Measurements from ENCODE around the gene KIF5C.
A peak's percentile ranks its signal among the peaks of the same experiment; 100 is the strongest.

The KIF5C gene

GRCh38 chr2:149021271-149021719 is 146.3 kb downstream of the KIF5C start:
- no peak for DNase-seq

- DNase-seq, result no peak
Measured at GRCh38 chr2:149021761-149022160, 146.7 kb downstream of the KIF5C start.

- DNase-seq, result no peak
Measured at GRCh38 chr2:149023091-149023490, 148.1 kb downstream of the KIF5C start.

DNA sequence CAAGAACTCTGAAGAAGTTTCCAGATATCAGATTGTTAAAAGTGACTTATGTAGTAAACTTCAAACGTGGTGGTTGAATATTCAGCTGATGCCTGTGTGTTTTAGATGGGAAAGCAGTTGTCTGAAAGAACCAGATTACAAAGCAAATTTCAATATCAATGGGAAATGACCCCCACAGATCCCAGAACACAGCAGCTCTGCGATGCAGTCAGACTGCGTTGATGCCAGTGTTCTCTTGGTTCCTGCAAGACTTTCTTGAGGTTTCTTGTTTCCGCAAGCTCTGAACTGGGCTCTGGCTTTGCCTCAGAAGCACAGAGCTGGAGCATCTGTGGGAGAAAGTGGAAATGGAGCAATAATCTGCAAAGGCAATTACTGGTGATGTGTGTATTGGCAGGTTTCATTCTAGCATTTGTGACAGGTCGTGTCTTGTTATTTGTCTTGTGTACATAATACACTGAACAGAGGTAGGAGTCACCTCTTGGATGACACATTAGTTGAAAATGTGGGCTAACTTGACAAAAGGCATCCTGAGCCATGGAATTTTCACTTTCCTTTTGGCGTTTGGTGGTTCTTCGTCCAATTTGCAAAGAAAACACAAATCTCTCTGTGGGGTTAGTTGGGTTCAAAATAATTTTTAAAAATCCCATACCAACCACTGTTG is 152.7 kb downstream of the KIF5C start:
- no peak for DNase-seq

- DNase-seq, result no peak
Measured at GRCh38 chr2:149028377-149028776, 153.3 kb downstream of the KIF5C start.

- no peak for DNase-seq
Measured at GRCh38 chr2:149028891-149029290, 153.9 kb downstream of the KIF5C start.

- no peak for DNase-seq
Measured at GRCh38 chr2:149029307-149029965, 154.4 kb downstream of the KIF5C start.

DNA sequence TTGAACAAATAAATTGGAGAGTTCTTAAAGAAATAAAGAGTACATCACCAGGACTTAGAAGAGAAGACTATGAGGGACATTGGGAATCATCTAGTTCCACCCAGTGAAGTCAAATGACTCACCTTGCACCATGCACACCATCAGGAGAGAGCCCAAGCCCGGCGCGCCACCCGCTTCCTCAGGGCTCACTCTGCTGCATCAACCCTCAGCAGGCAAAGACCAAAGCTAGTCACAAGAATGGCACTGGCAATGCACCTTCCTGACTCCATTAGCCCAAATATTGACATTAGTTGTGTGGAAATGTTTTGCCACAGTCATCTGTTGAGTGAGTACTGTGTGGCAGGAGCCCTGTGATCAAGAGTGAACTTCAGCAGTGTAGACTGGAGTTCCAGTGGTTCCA is 156.4 kb downstream of the KIF5C start:
- DNase-seq, result no peak

DNA sequence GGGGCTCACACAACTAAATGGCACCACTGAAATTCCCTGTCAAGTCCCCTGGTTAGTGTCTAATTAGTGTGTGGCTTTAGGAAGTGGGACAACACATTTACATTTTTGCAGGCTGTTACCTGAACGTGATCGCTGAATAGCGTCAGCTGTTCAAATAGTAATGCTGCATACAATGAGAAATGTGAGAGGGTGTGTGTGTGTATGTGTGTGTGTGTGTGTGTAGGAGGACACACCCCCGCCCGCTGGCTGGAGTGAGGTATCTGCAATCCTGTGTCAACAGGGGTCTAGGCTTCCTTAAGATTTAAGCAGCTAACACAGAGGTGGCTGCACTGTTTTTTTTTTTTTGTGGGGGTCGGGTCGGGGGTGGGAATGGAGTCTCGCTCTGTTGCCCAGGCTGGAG is 158.7 kb downstream of the KIF5C start:
- no peak for DNase-seq

DNA sequence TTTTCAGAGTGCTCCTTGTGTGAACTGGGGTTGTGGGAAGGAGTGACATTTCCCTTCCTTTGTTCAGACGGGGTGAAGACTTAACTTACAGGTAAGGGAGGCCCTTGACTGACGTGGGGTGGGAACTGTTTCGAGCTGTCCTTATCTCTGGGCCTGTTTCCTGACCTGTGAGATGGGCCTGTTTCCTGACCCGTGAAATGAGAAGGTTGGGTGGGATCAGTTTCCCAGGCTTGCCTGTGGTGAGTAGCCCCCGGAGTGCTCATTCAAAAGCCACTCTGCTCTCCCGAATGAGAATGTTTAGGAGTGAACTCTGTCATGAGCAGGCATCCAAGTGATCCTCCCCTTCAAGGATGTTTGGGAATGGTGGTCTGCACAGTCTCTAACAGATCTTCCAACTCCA is 159.4 kb downstream of the KIF5C start:
- DNase-seq, result no peak

- no peak for DNase-seq
Measured at GRCh38 chr2:149036507-149037293, 161.7 kb downstream of the KIF5C start.

- DNase-seq, result no peak
Measured at GRCh38 chr2:149037851-149038250, 162.8 kb downstream of the KIF5C start.

DNA sequence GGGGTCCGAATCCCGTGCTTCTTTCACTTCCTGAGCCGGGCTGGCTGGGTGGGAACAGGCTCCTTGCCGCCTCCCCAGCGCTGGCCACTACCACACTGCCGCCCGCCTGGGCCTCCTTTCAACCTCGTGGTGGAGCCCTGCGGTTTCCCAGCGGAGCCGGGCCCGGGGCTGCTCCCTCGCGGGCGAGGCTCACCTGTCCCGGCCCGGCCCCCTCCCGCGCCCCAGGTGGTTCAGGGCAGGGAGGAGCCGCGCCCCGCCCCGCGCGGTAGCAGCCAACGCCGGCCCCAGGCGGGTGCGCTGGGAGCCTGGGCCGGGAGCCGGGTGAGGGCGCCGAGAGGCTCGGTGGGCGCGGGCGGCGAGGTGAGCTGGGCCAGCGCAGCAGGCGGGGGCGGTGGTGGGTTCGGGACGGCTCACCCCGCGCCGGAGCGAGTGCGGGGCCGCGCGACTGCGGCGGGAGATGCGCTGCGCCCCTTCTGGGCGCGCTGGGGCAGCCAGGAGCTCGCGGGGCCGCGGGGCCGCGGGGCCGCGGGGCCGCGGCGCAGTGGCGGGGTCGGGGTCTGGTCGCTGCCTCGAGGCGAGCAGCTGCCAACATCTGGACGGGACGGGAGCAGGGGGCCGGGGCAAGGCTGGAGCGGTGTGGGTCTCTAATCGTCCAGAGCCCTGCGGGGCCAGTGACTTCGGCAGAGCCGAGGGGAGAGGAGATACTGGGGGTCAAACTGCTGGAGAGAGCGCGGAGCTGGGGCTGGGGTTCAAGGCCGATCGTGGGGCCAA is 163.6 kb downstream of the KIF5C start, which contains the start of gene LYPD6B:
Gene LYPD6B, plus strand, starts transcription at position 258 of the 771 bp plus-strand sequence. CDS start 92,250 bp downstream, outside the sequence.
- DNase-seq, result peak; percentile 21

GRCh38 chr2:149039213-149039724 is 164.2 kb downstream of the KIF5C start:
- DNase-seq, result no peak

DNA sequence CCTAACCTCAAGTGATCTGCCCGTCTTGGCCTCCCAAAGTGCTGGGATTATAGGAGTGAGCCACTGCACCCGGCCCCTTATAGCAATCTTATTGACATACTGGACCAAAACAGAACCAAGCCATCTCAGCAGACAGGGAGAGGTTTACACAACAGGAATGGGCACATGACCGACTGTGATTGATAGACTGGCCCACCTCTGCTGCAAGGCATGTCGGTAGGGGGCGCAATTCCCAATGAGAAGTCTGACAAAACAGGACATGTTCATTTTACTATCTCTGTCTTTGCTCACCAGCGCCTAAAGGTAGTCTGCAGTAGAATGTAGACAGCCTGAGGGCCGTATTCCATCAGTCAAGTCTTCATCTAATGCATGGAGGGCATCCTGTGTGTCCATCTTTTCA is 165.4 kb downstream of the KIF5C start:
- peak; percentile 29 for DNase-seq

- no peak for DNase-seq
Measured at GRCh38 chr2:149041482-149041881, 166.5 kb downstream of the KIF5C start.

DNA sequence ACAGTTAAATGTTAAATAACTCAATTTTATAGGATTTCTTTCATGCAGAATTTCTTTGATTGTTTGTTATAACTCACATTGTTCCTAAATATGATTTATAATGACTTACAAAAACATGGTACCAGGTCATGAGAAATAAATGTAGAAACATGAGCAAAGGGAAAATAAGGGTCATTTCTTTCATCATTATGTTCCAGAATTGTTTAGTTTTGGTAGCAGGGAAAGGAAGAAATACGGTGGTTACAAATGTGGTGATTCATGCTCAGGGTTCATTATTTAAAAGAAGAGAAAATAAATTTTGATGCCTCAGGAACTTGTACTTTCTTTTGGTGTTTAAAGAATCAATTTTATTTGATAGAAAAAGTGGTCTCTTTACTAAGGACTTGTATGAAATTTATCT is 167.9 kb downstream of the KIF5C start:
- DNase-seq, result no peak

- no peak for DNase-seq
Measured at GRCh38 chr2:149044500-149044899, 169.5 kb downstream of the KIF5C start.

DNA sequence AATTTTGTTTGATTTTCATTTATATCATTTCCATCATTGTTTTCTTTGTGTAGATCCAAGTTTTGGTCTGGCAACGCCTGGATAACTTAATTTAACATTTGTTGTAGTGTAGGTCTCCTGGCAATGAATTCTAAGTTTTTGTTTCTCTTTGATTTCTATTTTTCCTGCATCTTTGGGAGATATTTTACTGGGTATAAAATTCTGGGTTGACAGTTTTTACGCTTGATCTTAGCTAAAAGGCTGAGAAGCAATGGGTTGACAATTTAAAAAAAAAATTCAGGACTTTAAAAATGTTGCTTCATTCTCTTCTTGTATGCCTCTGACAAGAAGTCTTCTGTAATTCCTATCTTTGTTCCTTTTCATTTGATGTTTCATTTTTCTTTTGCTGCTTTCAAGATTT is 172.1 kb downstream of the KIF5C start:
- no peak for DNase-seq

DNA sequence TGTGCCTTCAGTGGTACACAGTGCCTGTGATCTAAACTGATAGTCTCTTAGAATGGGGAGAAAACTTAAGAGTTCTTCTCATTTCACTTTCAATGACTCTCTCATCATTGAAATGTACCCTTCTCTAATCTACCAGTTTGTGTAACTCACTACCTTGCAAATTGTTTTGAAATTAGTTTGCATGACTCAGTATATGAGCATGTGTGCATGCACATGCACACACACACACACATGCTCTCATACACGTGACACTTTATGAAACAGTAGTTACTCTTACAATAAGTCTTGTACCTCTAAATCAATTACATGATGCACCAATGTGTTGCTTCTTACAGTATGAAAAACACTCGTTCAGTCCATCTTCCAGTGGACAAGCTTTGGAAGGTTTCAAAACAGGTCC is 174.1 kb downstream of the KIF5C start:
- DNase-seq, result no peak

- DNase-seq, result no peak
Measured at GRCh38 chr2:149050188-149050587, 175.2 kb downstream of the KIF5C start.

DNA sequence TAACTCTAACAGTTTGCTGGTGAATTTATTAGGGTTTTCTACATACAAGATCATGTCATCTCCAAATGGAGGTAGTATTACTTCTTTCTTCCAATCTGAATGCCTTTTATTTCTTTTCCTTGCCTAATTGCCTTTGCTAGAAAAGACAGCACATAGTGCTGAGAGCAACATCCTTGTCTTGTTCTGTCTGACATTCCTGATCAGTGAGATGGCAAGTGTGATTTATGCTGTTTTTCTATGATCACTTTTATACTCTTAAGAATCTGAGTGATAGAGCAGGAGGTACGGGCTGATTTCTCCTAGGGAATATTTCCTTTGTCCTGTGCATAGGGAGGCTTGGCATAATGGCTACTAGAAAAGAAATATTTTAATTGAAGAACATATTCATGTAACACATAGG is 180.7 kb downstream of the KIF5C start:
- no peak for DNase-seq
